K562 (cell line): ENCODE measurements around the gene PSMC4. TPM values are rescaled to one million over a fixed set of nuclear protein-coding genes. Genes with fewer than 3 reads are reported as not detected.

Experiments used
- CBX5 ChIP-seq: IDR thresholded peaks from 2 replicates; pipeline ENCODE4 v1.6.1; 2014; ENCODE audit warnings: low read depth, borderline replicate concordance
- CREB1 ChIP-seq, 2 experiments: sonication (generic) in 1 of 2; formaldehyde crosslinking in 1 of 2; IDR thresholded peaks; 2 replicates each; pipeline versions ENCODE4 v1.6.1 to v1.8.0; 2012 to 2022; ENCODE audit warnings: inconsistent platforms in 1 of 2, mild to moderate bottlenecking in 1 of 2, missing genetic modification reagents in 1 of 2, moderate library complexity in 1 of 2
- HDGF ChIP-seq: fragments of 450-650 bp; IDR thresholded peaks from 2 replicates; pipeline ENCODE4 v1.6.1; 2016
- HLTF ChIP-seq: fragments of 450-650 bp; IDR thresholded peaks from 2 replicates; pipeline ENCODE4 v1.6.1; 2016
- HOXB6 ChIP-seq: fragments of 250-450 bp; sonication (Bioruptor Pico); IDR thresholded peaks from 2 replicates; pipeline ENCODE4 v1.5.1; 2022; ENCODE audit warnings: mild to moderate bottlenecking, borderline replicate concordance
- MAZ ChIP-seq, 2 experiments: fragments of 450-650 bp in 1 of 2; sonication (generic) in 1 of 2; formaldehyde crosslinking; IDR thresholded peaks in 1 of 2; conservative IDR thresholded peaks in 1 of 2; 2 replicates each; pipeline versions ENCODE4 v1.4.0 to v1.5.0; 2020; ENCODE audit warnings: mild to moderate bottlenecking in 1 of 2, missing genetic modification reagents in 1 of 2
- PHF20 ChIP-seq: fragments of 450-650 bp; IDR thresholded peaks from 2 replicates; pipeline ENCODE4 v1.6.1; 2018; ENCODE audit not compliant: partially characterized antibody
- POLR2H ChIP-seq: IDR thresholded peaks from 2 replicates; pipeline ENCODE4 v1.6.1; 2016; ENCODE audit warnings: missing genetic modification characterization, low read depth, mild to moderate bottlenecking, control low read depth, missing compliant biosample characterization, moderate library complexity
- SP1 ChIP-seq: sonication (generic); formaldehyde crosslinking; IDR thresholded peaks from 2 replicates; pipeline ENCODE4 v1.8.1; 2022; ENCODE audit warnings: mild to moderate bottlenecking, missing genetic modification reagents
- SRSF7 ChIP-seq: fragments of 200-400 bp; formaldehyde crosslinking; optimal IDR thresholded peaks from 2 replicates; pipeline ENCODE3; 2017; ENCODE audit warnings: mild to moderate bottlenecking, low read depth, low read length
- ZNF143 ChIP-seq: sonication (generic); formaldehyde crosslinking; IDR thresholded peaks from 2 replicates; pipeline ENCODE4 v1.9.0; 2022; ENCODE audit warnings: mild to moderate bottlenecking, missing genetic modification reagents
- polyA plus RNA-seq, 8 experiments: library from polyadenylated mRNA; depleted of rRNA in 4 of 8; stranded (reverse) in 5 of 8; unstranded in 3 of 8; fragments of >200 nt; fragmentation: Nextera tagmentation in 2 of 8; fragmentation: Illumina TruSeq in 1 of 8; extraction: Ambion mirVana in 2 of 8; extraction: Trizol in 1 of 8; gene quantifications; 2 replicates each; pipeline versions ENCODE4 v1.2.1 to v1.2.3, GENCODE V29; 2011 to 2014; ENCODE audit warnings: inconsistent platforms in 1 of 8, missing spikeins in 1 of 8
- total RNA-seq, 7 experiments: library from RNA; depleted of rRNA in 6 of 7; stranded (reverse); fragments of >200 nt in 6 of 7; fragmentation: Illumina TruSeq in 2 of 7; extraction: Trizol in 2 of 7; gene quantifications; 2 replicates each; pipeline versions ENCODE4 v1.2.1 to v1.2.3, GENCODE V29; 2011 to 2021; ENCODE audit warnings: low replicate concordance in 1 of 7
- TF ChIP-seq, protein P1 (sequence below), 2 experiments: IDR thresholded peaks; 2 replicates each; pipeline ENCODE4 v1.6.1; 2011; ENCODE audit warnings: borderline replicate concordance in 1 of 2, control low read depth in 1 of 2, low read depth in 1 of 2, low read length in 1 of 2, mild to moderate bottlenecking in 1 of 2, mixed read lengths in 1 of 2, moderate library complexity in 1 of 2; ENCODE audit not compliant: insufficient read depth in 1 of 2, insufficient read length in 1 of 2, poor library complexity in 1 of 2, severe bottlenecking in 1 of 2; ENCODE audit errors: extremely low read depth in 1 of 2
- TF ChIP-seq, protein P2 (sequence below), 2 experiments: fragments of 450-650 bp in 1 of 2; sonication (generic) in 1 of 2; formaldehyde crosslinking; conservative IDR thresholded peaks; 2 replicates each; pipeline versions ENCODE4 v1.4.0 to v1.8.1; 2020 to 2022; ENCODE audit warnings: mild to moderate bottlenecking in 1 of 2, missing genetic modification reagents in 1 of 2
- TF ChIP-seq, protein P3 (sequence below): fragments of 450-650 bp; IDR thresholded peaks from 2 replicates; pipeline ENCODE4 v1.6.1; 2016; ENCODE audit warnings: low read depth

The PSMC4 gene
- total and polyA plus RNA-seq, 9 of the 15 experiments (the other 6 are each of a cell fraction or from before 2014, with no cell fraction given) = 45.9 to 475 (median 142) TPM

DNA sequence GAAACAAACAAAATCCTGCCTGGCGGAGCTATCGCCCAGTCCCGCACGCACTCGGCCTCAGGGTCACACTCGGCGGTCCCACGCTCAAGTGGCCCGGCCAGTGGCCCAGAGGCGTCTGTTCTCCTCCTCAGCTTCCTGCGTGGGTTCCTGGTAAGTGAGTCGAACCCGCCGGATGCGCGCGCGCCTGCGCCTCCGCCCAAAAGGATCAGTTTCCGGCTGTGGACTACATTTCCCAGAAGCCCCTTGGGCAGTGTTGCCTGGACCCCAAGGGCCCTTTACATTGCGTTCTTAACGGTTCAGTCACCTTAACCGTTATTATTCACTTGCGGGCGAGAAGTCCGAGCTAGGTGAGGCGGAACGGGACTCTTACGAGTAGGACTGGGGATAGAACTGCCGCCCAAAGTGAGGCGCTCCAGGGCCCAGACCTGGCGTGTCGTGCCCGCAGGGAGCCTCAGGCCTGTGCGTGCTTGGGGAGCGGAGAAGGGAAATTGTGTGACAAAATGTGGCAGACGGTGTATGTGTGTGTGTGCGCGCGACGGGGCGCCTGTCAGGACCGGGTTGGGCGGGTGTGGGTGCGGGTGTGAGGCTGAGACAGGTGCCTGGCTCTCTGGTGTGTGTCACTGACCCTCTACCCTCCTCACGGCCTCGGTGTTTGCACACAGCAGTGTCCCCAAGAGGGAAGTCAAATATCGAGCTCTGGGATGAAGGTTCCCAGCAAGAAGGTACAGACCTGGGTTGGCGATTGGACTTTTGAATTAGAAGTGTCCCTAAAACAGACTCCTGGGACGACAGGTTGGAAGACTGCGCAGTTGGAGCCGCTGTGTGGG lies 26.1 kb downstream of the PSMC4 start, which contains the start of gene ZNF546 (continued):
- TF ChIP-seq MAZ (CRISPR knock-in tag; conservative IDR thresholded peaks at IDR 0.05 in 1 of 2, IDR thresholded peaks at IDR 0.05 in 1 of 2) (peak in 1 of 2 experiments; percentile 56; a peak in 2 of 4 replicates), SRSF7 (no peak), HDGF (peak; percentile 65; the same call in 1 of the 2 replicates), HLTF (0 out of 2 replicates have a peak, but pooled peaks have one; percentile 18), CBX5 (no peak), HOXB6 (CRISPR knock-in tag) (no peak), CREB1 (IDR thresholded peaks at IDR 0.05) (peak; percentile 39; the same call in 1 of the 2 replicates), CREB1 (CRISPR knock-in tag; IDR thresholded peaks at IDR 0.05) (no peak), ZNF143 (CRISPR knock-in tag) (peak; percentile 94), SP1 (no peak), PHF20 (peak; percentile 69), POLR2H (tag) (peak; percentile 89)
- TF ChIP-seq, protein P1, sequence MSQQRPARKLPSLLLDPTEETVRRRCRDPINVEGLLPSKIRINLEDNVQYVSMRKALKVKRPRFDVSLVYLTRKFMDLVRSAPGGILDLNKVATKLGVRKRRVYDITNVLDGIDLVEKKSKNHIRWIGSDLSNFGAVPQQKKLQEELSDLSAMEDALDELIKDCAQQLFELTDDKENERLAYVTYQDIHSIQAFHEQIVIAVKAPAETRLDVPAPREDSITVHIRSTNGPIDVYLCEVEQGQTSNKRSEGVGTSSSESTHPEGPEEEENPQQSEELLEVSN (IDR thresholded peaks at IDR 0.05; ENCODE audit: borderline replicate concordance in 1 of 2, extremely low read depth in 1 of 2, insufficient read depth in 1 of 2, insufficient read length in 1 of 2, low read depth in 1 of 2, low read length in 1 of 2, poor library complexity in 1 of 2, severe bottlenecking in 1 of 2) = peak in 1 of 2 experiments; percentile 29
- TF ChIP-seq, protein P2, sequence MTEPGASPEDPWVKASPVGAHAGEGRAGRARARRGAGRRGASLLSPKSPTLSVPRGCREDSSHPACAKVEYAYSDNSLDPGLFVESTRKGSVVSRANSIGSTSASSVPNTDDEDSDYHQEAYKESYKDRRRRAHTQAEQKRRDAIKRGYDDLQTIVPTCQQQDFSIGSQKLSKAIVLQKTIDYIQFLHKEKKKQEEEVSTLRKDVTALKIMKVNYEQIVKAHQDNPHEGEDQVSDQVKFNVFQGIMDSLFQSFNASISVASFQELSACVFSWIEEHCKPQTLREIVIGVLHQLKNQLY (CRISPR knock-in tag; conservative IDR thresholded peaks at IDR 0.05) = 0 out of 4 replicates have a peak, but pooled peaks of 1 of the 2 experiments have one; percentile 46
- TF ChIP-seq, protein P3, sequence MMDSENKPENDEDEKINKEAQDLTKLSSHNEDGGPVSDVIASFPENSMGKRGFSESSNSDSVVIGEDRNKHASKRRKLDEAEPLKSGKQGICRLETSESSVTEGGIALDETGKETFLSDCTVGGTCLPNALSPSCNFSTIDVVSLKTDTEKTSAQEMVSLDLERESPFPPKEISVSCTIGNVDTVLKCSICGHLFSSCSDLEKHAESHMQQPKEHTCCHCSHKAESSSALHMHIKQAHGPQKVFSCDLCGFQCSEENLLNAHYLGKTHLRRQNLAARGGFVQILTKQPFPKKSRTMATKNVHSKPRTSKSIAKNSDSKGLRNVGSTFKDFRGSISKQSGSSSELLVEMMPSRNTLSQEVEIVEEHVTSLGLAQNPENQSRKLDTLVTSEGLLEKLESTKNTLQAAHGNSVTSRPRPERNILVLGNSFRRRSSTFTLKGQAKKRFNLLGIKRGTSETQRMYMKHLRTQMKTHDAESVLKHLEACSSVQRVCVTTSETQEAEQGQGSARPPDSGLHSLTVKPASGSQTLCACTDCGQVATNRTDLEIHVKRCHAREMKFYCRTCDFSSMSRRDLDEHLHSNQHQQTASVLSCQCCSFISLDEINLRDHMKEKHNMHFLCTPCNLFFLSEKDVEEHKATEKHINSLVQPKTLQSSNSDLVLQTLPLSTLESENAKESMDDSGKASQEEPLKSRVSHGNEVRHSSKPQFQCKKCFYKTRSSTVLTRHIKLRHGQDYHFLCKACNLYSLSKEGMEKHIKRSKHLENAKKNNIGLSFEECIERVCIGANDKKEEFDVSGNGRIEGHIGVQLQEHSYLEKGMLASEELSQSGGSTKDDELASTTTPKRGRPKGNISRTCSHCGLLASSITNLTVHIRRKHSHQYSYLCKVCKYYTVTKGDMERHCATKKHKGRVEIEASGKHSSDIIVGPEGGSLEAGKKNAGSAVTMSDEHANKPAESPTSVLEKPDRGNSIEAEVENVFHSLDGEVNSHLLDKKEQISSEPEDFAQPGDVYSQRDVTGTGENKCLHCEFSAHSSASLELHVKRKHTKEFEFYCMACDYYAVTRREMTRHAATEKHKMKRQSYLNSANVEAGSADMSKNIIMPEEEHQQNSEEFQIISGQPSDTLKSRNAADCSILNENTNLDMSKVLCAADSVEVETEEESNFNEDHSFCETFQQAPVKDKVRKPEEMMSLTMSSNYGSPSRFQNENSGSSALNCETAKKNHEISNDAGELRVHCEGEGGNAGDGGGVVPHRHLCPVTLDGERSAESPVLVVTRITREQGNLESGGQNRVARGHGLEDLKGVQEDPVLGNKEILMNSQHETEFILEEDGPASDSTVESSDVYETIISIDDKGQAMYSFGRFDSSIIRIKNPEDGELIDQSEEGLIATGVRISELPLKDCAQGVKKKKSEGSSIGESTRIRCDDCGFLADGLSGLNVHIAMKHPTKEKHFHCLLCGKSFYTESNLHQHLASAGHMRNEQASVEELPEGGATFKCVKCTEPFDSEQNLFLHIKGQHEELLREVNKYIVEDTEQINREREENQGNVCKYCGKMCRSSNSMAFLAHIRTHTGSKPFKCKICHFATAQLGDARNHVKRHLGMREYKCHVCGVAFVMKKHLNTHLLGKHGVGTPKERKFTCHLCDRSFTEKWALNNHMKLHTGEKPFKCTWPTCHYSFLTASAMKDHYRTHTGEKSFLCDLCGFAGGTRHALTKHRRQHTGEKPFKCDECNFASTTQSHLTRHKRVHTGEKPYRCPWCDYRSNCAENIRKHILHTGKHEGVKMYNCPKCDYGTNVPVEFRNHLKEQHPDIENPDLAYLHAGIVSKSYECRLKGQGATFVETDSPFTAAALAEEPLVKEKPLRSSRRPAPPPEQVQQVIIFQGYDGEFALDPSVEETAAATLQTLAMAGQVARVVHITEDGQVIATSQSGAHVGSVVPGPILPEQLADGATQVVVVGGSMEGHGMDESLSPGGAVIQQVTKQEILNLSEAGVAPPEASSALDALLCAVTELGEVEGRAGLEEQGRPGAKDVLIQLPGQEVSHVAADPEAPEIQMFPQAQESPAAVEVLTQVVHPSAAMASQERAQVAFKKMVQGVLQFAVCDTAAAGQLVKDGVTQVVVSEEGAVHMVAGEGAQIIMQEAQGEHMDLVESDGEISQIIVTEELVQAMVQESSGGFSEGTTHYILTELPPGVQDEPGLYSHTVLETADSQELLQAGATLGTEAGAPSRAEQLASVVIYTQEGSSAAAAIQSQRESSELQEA = no peak
